Heart right ventricle (tissue), 16 donors: ENCODE results near the gene ESPNL. TPM values are rescaled to one million over a fixed set of nuclear protein-coding genes. Genes with fewer than 3 reads are reported as not detected.

Source experiments
- ATAC-seq, 8 donors: fragments of 200-7000 bp; cut with Tn5 transposase; one replicate each; pipeline ENCODE4 v1.9.1; 2020; ENCODE audit warnings: mild to moderate bottlenecking in 8 of 8, moderate library complexity in 8 of 8, moderate number of reproducible peaks in 1 of 8
- DNase-seq, 2 donors: peaks; one replicate each; pipeline ENCODE4 v3.0.0-alpha.2; 2020
- H3K27ac ChIP-seq, 10 donors: fragments of 200-600 bp; sonication (generic) in 2 of 10; one replicate each; pipeline versions ENCODE4 v1.5.0 to v1.8.0; 2020 to 2022; ENCODE audit warnings: mild to moderate bottlenecking in 3 of 10
- H3K27me3 ChIP-seq, 7 donors: fragments of 200-600 bp; one replicate each; pipeline ENCODE4 v1.8.0; 2021 to 2022; ENCODE audit warnings: mild to moderate bottlenecking in 2 of 7
- H3K36me3 ChIP-seq, 9 donors: fragments of 200-600 bp; sonication (generic) in 1 of 9; one replicate each; pipeline versions ENCODE4 v1.5.0 to v1.8.0; 2020 to 2022; ENCODE audit warnings: mild to moderate bottlenecking in 2 of 9
- H3K4me1 ChIP-seq, 9 donors: fragments of 200-600 bp; sonication (generic) in 1 of 9; one replicate each; pipeline versions ENCODE4 v1.5.0 to v1.8.0; 2020 to 2022; ENCODE audit warnings: mild to moderate bottlenecking in 4 of 9
- H3K4me3 ChIP-seq, 10 donors: fragments of 200-600 bp; sonication (generic) in 2 of 10; one replicate each; pipeline versions ENCODE4 v1.5.0 to v1.8.0; 2020 to 2022; ENCODE audit warnings: mild to moderate bottlenecking in 7 of 10, moderate library complexity in 2 of 10
- H3K9me3 ChIP-seq, 11 donors: fragments of 200-600 bp in 10 of 11; sonication (generic) in 2 of 11; one replicate each; pipeline versions ENCODE4 v1.5.0 to v1.8.0; 2013 to 2022; ENCODE audit warnings: mild to moderate bottlenecking in 2 of 11, control low read depth in 1 of 11, moderate library complexity in 1 of 11
- WGBS, 2 donors: extraction: QIAGEN DNeasy Blood & Tissue Kit; methylation state at CpG; one replicate each; pipeline ENCODE4 v1.1.7; 2013; ENCODE audit warnings: inconsistent platforms in 1 of 2; 5-methylcytosine and 5-hydroxymethylcytosine counted together
- intact Hi-C, 10 donors: fragments of 100-400 bp; cut with DNase I; formaldehyde crosslinking; loops; one replicate each; pipeline versions ENCODE4 v1.11.1 to v1.14.2; 2022
- polyA plus RNA-seq, 2 donors: library from polyadenylated mRNA; stranded (reverse); fragments of 200-250 nt; gene quantifications; one replicate each; pipeline ENCODE4 v1.2.3, GENCODE V29; 2013
- total RNA-seq, 10 donors: library from RNA; stranded (reverse); fragmentation: NEBNext Ultra II Directional in 3 of 10; extraction: Animal tissue kit (Norgen Biotek cat#: 25700) in 3 of 10; gene quantifications; one replicate each; pipeline versions ENCODE4 v1.2.1 to v1.2.4, GENCODE V29; 2021 to 2023
- TF ChIP-seq, protein P1 (sequence below), 9 donors: fragments of 200-600 bp; sonication (generic) in 2 of 9; IDR thresholded peaks; one replicate each; pipeline versions ENCODE4 v1.5.0 to v1.8.0; 2021 to 2022; ENCODE audit warnings: antibody characterized with exemption in 9 of 9, mild to moderate bottlenecking in 5 of 9, moderate library complexity in 1 of 9
- donor health status: Arrhythmogenic right ventricular cardiomyopathy.
- donor health status: ischemic (EF 13 %, LVEDD 7.1; RV severe dilation, severe dysfunction).
- donor health status: healthy with polysubstance abuse.
- donor health status: DM: no; HTN: yes; CAD: no.
- donor health status: DM: no; HTN: no; CAD: no.
- donor health status: ischemic (EF 25% LVEDD 6.9; RV normal size, moderate dysfunction).
- donor health status: ischemic (EF 25% LVEDD 5.7; RV mildly dilated, moderate dysfunction).
- donor health status: healthy.
- donor health status: DM: yes; HTN: yes; CAD: no.
- donor health status: Ischemic cardiomyopathy.
- donor health status: ischemic (EF 35%, LVEDD 5.7; RV mildly dilated, moderate dysfunction).
- donor health status: nonischemic (EF 11% LVEDD 7.7; RV severe dilation, severe dysfunction).
- donor health status: DM: yes; HTN: yes; CAD: no.
- donor health status: PGD.
- donor health status: ischemic (EF 29% LVEDD 5.4; RV normal size, mild dysfunction).
- donor health status: nonischemic (EF 23%, LVEDD 6.1; RV moderate dilation, normal function).

ESPNL gene
- total and polyA plus RNA-seq, 12 donors: 0.01 to 1.7 (median 0.33) TPM; not detected in 2

DNA sequence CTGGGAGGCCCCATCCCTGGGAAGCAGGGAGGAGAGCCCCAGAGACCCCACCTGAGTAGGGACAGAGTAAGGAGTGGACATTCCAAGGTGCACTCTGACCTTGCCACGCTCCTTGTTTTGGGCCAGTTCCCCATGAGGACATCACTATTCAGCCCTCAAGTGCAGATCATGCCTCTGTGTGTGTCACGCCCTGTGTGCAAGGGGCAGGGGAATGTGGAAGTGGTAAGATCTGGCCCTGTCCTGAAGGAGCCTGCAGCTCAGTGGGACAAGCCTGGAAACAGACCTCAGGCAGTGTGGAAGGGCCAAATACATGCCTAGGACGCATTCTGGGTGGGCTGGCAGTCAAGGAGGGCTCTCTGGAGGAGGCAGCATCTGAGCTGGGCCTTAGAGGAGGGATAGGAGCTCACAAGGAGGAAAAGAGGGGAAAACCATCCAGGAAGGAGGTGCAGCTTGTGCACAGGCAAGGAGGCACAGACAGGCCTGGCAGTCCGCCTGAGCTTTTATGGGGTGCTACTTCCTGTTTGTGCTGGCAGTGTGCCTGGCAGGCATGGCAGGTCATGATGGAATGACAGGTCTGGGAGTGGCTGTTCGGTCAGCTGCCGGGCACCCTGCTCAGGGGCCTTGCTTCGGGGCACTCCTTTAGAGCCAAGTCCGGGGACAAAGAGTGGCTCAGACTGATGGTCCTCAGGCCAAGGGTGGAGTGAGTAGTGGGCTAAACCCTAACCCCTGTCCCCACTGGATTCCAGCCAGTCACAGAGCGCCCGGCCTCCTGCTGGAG, 41.6 kb downstream of the ESPNL start:
- ATAC-seq (peak in 1 of 8 donors; percentile 3), DNase-seq (no peak)
- peak overlapping the region in 1 of 10 donors; percentile 3 for H3K4me3 ChIP-seq
- TF ChIP-seq, protein P1, sequence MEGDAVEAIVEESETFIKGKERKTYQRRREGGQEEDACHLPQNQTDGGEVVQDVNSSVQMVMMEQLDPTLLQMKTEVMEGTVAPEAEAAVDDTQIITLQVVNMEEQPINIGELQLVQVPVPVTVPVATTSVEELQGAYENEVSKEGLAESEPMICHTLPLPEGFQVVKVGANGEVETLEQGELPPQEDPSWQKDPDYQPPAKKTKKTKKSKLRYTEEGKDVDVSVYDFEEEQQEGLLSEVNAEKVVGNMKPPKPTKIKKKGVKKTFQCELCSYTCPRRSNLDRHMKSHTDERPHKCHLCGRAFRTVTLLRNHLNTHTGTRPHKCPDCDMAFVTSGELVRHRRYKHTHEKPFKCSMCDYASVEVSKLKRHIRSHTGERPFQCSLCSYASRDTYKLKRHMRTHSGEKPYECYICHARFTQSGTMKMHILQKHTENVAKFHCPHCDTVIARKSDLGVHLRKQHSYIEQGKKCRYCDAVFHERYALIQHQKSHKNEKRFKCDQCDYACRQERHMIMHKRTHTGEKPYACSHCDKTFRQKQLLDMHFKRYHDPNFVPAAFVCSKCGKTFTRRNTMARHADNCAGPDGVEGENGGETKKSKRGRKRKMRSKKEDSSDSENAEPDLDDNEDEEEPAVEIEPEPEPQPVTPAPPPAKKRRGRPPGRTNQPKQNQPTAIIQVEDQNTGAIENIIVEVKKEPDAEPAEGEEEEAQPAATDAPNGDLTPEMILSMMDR (IDR thresholded peaks at IDR 0.05): no peak
- H3K4me1 ChIP-seq: peaks cover 6 to 65% (median 48%) of the 10 kb centered on the region in 9 donors
- H3K27ac ChIP-seq: peak overlapping the region in 5 of 10 donors; percentile 37 to 70 (median 52)
- H3K27me3 ChIP-seq: peaks cover 0 to 2% (median 0%) of the 10 kb centered on the region in 7 donors
- intact Hi-C loops: loop anchor here in 4 of 10 donors (5.0 to 10.0 kb wide), 3 partner anchors 79 to 287 kb away; partner anchors contain the start of genes RAMP1 (in 2 of the 4) and SCLY (in 1 of the 4)
- peaks cover 0 to 6% (median 0%) of the 10 kb centered on the region in 9 donors for H3K36me3 ChIP-seq
- 60 to 69% methylated on average over 10 of the region's 10 CpGs for WGBS, 2 donors
- no peaks in the 10 kb centered on the region for H3K9me3 ChIP-seq

DNA sequence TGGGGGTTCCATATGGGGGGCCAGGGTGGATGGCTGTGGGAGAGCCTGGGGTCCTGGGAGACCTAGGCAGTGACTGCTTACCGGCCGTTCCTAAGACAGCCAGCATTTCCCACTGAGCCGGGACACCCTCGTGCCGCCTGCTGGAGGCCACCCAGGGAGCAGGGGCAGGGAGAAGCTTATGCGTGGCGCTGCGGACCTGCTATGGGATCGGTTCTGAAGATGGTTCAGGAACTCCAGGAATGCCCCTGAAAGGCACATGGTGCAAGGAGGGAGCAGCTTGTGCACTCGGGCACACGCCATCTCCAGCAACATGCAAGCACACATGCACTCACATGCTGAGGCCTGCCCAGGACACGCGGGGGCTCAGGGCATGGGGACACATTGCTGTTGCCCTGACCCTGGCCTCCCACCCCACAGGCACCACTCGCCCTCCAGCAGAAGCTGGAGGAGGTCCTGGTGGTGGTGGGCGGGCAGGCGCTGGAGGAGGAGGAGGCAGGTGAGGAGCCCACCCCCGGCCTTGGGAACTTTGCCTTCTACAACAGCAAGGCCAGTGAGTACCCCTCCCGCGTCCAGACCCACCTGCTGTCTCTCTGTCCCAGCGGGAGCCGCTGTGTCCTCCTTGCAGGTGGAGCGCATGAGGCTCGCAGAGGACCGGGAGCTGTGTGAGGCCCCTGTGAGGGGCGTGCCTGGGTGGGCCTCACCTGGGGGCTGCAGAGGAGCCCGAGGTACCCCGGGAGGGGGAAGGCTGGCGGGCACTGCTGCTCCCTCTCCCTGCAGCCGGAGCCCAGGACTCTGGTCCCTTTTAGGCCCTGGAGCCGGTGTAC, 42.5 kb downstream of the ESPNL start:
- intact Hi-C loops: loop anchor here in 4 of 10 donors (5.0 to 10.0 kb wide), 3 partner anchors 80 to 288 kb away; partner anchors contain the start of genes RAMP1 (in 2 of the 4) and SCLY (in 1 of the 4)
- DNase-seq: no peak
- TF ChIP-seq, protein P1 (IDR thresholded peaks at IDR 0.05): peak in 1 of 9 donors; percentile 7
- Histone ChIP-seq H3K36me3 (peaks cover 0 to 6% (median 0%) of the 10 kb centered on the region in 9 donors), H3K4me1 (peaks cover 6 to 59% (median 43%) of the 10 kb centered on the region in 9 donors), H3K27me3 (peaks cover 0 to 2% (median 0%) of the 10 kb centered on the region in 7 donors), H3K9me3 (no peaks in the 10 kb centered on the region), H3K4me3 (no peak overlapping the region), H3K27ac (peak overlapping the region in 7 of 10 donors; percentile 15 to 70 (median 52))
- 73 to 74% methylated on average over 29 to 30 of the region's 30 CpGs for WGBS, 2 donors
- ATAC-seq: peak in 1 of 8 donors; percentile 2

DNA sequence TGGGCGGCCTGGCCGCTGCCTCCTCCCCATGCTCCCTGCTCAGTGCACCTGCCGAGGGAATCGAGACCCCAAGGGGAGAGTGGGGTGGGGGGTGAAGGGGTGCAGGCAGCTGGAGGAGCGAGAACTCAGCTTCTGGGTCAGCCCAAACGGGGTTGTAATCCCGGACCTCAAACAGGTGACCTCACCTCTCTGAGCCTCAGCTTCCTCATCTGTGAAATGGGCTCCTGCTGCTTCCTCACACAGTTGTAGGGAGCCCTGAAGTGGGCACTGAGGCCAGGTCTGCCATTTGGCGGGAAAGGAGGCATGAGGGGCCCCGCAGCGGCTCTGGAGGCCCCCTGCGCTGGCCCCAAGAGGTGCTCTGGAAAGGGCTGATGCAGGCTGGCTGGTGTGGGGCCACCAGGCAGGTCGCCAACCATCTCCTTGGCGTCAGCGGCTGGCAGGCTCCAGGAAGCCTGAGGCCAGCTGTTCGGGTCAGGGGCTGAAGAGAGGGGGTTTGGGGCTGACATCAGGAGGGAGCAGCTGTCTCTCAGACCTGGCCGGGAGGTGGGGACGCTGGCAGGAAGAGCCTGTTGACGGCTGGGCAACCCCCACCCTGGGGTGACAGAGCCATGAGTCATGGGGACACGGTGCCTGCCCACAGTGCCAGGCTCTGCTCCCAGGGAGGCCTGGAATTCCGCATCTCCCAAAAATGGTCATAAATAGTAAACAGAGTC, 43.3 kb downstream of the ESPNL start:
- H3K4me1 ChIP-seq: peaks cover 3 to 51% (median 35%) of the 10 kb centered on the region in 9 donors
- ATAC-seq (peak; percentile 6 to 78 (median 64)), DNase-seq (peak in 1 of 2 donors; percentile 60)
- peaks cover 0 to 2% (median 0%) of the 10 kb centered on the region in 7 donors for H3K27me3 ChIP-seq
- peak overlapping the region in 7 of 10 donors; percentile 15 to 70 (median 52) for H3K27ac ChIP-seq
- TF ChIP-seq, protein P1 (IDR thresholded peaks at IDR 0.05): no peak
- 59 to 67% methylated on average over 20 of the region's 20 CpGs for WGBS, 2 donors
- peaks cover 0 to 6% (median 0%) of the 10 kb centered on the region in 9 donors for H3K36me3 ChIP-seq
- intact Hi-C loops: loop anchor here in 4 of 10 donors (5.0 to 10.0 kb wide), 3 partner anchors 81 to 289 kb away; partner anchors contain the start of genes RAMP1 (in 2 of the 4) and SCLY (in 1 of the 4)
- no peak overlapping the region for H3K4me3 ChIP-seq
- no peaks in the 10 kb centered on the region for H3K9me3 ChIP-seq
